Stimulated activated CD8-positive, alpha-beta memory T cell treated with anti-CD3 and anti-CD28 coated beads, Interleukin-7, amount 100 ng/mL, for 4 hours (primary cell): ENCODE data around the gene FAM107B.

Experiments
- DNase-seq, 2 donors: peaks; one replicate each; pipeline ENCODE4 v3.0.0-alpha.2; 2020; ENCODE audit warnings: low read depth in 2 of 2

Gene FAM107B

DNA sequence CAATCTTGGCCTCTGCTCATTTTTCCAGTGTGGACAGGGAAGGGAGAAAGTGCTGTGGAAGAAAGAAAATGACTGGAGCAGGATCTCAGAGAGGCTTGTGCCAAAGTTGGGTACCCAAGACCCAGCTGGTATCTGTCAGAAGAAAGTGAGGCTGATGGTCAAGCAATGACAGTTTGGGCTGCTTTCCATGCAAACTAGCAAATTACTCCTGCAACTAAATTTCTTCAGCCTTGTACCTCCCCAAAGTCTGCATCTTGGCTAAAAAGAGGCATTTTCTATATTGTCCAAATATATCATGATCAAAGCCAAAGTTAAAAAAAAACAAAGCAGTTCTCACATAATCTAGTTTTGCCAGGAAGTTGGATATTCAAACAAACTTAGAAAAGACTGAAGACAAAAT, 235.5 kb downstream of the FAM107B start:
- no peak for DNase-seq

DNA sequence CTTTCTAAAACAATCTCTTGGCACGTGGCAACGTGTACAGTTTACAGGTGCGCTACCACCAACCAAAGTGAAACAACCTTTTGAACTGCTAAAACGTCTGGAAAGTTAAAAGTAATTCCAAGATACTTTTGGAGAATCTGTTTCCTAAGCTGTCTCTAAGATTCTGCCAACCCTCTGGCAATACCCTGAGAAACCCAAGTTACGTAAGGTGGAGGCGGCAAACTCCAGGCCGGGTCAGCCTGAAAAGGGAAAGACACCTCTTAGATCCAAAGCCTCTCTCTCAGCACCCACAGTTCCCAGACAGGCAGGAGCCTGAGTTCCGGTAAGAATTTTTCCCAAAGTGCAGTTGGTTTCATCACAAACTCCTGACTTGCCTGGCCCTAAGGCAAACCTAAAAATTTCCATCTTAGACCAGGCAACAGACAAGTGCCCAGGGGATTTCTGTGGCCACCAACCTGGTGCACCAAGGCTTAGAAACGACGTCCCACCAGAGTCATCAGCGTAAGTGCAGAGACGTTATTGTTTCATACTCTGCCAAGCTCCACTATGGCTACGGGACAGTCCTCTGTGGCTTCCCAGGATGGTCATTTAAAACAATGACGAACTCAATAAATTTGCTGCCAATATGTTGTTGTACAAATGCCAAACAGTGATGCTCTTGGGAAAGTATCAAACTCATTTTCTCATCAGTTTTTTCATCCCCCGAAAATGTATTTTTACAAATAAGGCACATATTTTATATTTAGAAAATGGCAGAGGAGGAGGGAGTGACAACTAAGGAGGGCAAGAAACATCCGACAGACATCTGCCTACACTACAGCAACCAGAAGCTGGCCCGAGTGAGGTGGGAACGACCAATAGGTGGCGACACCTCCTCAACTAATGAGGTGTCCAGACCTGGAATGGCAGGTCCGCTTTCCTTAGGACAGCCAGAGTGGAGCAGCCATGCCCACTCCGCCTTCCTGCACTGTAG, 238.2 kb downstream of the FAM107B start:
- no peak for DNase-seq

DNA sequence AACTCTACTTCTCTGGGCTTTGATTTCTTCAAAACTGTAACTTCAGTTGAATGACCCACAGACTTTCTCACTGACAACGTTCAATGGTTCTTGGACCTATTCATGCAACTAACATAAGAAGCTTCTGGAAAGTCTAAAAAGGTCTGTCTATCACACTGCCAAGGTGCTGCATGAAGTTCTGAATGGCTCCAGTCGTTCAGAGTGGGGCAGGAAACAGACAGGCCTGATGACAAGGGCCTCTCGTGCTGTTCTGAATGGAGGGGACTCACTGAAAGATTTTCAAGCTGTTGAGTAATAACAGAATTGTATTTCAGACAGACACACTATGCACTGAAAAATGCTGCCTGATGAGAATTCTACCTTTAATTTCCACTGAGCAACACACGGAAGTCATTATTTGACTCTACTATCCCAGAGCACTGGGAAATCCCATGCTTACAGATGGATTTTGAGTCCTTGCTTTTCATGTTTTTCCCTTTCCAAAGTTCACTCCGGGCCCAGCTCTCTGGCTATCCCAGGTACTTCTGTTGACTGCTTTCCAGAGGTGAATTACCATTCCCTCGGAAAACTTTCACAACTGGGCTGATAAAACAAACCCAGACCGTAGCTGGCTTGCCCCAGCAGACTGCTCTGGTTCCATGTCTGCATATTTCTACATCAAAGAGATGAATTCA, 239.1 kb downstream of the FAM107B start:
- no peak for DNase-seq

DNA sequence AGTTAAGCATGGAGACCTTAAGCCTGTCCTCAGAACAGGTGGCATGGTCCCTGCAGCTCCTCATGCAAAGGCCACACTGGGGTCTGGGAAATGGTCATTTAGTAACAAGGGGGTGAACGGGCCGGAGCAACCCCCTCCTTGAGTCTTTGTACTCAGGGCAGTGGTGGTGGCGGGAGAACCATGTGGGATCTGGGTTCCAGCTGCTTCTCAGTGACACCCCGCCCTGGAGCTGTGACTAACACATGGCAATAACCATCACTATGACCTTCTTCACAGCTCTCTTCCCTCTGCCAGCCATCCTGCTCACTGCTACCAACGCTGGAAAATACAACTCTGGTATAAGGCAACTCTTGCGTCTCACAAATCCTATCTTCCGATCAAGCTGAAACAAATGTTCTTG, 240.5 kb downstream of the FAM107B start:
- no peak for DNase-seq

DNA sequence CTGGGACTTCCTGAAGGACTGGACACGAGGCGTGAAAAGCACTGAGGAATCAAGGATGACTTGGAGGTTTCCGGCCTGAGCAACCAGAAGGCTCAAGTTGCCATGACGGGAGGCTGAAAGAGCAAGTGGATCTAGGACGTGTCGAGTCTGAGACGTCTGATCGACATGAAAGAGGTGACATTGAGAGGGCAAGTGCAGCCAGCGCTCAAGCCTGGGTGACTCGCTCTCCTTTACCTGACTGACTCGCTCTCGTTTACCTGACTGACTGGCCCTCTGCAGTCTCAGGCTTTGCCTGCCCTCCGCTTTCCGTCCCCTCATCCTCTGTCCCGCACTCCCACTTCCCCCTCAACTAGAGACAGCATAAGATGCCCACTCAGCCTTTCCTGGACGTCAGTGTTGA, 241.4 kb downstream of the FAM107B start:
- no peak for DNase-seq

DNA sequence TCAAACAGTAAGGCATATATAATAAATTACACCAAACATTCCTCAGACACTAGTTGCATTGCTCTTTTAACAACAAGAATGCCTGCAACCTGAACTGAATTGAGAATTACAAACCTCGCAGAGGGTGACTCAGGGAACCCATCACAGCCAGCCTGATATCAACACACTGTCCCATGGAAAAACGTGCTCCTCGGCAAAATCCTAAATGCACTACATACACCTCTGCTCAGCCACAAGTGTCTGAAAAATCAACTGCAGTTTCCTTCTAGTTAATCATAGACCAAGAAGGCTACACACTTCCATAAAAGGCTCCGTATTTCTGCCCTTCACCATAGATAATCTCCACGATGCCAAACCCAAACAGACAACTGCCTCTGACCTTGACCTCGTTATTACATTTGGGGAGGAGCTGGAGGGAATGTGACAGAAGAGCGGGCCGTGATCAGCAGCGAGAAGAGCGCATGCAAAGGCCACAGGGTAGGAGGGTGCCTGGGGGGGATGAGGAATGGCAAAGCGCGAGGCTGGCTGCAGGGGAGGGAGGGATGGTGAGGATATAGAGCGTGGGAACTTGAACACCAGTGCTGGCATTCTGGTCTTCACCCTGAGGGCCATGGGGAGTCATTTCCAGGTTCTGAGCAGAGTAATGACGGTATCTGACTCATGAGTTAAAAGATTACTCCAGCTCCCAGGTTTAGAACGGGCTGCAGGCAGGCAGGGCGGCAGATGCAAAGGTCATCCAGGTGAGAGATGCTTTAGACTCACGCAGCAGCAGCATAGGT, 242.0 kb downstream of the FAM107B start:
- no peak for DNase-seq

DNA sequence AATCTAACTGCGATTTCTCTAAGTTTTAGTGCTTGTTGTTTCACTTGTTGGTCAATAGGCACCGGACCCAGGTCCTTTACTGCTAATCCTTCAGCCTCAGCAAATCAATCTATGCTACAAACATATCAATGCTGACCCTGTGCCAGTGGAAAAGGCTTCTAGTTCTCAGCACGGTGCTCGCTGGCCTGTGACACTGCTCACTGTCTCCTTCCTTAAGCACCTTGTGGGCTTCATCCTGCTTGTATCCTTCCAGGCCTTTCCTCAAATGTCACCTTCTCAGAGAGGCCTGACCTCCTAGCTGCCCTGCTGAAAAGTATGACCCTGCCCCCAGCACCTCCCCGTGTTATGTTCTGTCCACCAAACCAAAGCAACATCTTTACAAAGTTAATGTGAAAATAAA, 242.7 kb downstream of the FAM107B start:
- DNase-seq: no peak

DNA sequence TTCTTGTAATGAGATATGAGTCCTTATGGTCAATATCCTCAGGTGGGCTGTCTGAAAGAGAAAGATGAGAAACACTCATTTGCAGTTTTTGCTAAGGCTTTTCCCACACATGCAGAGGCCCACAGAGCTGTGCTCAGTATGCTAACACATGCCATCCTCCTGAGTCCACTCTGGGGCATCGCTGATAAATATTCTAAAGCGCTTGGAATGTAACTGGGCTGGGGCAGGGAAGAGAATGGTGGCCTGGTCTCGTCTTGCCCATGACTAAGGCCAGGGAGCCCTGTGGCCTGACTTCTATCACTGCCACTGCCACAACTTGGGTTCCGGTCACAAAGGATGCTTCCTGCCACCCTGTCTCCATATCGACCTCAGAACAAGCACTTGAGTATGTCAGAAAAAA, 244.2 kb downstream of the FAM107B start:
- no peak for DNase-seq

DNA sequence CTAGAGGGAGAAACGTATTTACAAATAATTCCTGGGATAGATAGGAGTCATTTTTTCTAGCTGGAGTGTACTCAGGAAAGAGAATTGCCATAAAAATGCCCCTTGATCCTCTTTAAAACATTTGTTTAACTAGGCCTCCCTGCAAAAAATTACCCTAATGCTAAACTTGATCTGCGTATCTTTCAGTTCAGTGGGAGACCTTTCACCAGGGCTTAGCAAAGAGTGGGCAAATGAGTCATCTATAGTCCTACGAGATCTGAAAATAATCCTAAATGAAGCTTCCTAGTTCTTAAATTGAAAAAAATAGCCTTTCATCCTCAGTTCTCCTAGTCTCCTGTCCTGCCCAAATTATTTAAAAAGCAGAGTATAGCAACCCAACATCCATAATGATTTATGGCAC, 245.3 kb downstream of the FAM107B start:
- DNase-seq: no peak

DNA sequence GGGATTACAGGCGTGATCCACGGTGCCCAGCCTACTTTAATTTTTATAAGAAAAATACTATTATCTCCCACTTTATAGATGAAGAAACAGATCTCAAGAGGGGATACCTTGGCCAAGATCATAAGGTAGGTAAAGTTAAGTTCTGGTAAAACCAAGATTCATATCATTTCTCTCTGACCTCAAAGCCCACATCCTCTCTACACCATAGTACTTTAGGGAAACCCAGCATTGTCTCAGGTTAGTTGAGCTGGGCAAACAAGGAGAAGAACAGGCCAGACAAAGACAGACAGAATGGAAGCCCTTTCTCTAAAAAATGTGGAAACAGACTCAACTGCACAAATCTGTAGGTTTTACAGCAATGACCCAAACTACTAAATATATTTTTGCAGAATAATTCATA, 246.2 kb downstream of the FAM107B start:
- no peak for DNase-seq

DNA sequence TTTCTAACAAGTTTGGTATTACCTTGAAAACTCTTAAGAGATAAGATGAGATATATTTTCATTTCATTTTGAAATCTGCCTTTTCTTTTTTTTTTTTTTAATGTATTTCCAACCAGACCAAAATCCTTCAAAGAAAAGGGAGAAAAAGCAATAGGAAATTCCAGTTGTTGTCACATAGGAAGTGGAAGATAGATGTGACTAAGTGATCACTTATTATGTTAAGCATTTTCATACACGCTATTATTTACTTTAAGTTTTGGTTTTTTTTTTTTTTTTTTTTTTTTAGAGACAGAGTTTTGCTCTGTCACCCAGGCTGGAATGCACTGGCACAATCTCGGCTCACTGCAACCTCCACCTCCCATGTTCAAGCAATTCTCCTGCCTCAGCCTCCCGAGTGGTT, 246.8 kb downstream of the FAM107B start:
- no peak for DNase-seq

DNA sequence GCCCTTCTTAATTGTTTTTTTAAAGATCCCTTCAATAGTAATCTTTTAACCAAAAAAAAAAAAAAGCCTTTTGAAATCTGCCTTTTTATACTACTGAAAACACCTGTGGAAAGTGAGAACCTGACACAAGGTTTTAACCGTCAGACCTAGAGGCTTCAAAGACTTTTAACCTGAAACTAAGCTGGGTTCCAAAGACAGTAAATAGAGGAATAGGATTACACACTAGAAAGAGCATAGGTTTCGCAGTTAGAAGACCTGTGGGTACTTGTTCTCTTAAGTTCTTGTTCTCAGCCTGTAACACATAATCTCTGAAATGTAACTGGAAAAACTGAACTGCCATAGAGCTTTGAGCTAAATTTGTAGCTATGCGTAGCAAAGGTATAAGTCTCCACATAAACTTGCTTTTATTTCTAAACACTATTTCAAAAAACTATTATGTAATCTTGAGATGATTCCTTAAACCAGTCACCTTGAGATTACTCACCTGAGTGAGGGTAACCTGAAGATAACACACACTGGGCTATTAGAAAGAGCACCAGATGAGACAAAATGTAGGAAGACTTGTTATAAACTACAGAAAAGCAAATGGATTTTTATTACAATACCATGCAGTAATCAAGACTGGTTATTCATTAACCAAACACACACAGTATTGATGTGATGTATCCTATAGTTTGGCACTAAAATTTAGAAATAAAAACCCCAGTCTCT, 247.4 kb downstream of the FAM107B start:
- no peak for DNase-seq

DNA sequence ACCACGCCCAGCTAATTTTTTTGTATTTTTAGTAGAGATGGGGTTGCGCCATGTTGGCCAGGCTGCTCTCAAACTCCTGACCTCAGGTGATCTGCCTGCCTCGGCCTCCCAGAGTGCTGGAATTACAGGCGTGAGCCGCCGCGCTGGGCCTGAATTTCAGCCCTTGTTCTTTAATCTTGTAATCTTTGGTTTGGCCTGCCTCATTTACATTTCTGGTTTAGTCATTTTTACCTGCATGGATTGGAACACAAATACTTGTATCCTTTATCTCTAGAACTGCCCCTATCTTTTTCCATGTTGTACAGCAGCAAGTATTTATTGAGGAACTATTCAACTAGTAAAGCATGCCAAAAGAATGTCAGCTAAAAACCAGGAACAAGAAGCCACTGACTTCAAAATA, 248.4 kb downstream of the FAM107B start:
- no peak for DNase-seq

DNA sequence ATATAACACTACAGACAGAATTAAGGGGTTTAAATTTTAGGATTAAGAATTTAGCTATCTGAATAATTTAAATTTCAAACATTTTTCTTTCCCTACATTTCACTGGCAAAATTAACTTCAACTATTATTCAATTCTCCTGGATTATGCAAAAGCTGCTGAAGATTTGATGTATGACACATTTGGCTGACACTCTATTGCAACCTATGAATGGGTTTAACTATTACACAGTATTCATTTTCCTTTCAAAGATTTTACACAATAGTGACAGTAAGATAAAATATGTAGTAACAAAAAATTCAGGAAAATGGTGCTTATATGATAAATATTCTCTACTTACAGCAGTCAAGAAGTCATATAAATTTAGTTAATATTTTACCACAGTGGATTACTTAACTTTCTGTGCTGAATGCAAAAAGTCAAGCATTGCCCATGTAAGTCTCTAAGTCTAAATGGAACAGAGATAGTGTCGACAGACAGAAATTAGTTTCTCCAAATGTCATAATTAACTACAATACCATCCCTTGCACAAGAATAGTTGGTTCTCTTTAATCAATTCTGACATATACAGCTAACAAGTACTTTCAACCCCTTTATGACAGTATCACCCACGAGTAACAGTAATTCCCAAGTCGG, 249.9 kb downstream of the FAM107B start:
- DNase-seq: no peak

DNA sequence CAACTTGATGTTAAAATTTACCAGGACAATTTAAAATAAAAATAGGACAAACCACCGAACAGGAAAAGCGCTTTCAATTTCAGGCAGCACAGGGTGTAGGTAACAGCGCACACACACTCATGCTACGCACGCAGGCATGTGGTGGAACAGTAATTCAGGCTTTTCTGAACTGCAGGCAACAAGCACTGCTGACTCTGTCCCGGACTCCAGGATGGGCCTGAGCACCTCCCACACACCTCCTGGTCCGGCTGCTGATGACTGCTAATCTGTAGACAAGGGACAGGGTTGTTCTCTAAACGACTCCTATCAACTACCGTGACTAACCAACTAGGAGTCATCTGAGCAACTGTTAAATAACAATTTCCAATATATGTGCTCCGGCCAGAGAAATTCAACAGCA, 251.4 kb downstream of the FAM107B start:
- no peak for DNase-seq

DNA sequence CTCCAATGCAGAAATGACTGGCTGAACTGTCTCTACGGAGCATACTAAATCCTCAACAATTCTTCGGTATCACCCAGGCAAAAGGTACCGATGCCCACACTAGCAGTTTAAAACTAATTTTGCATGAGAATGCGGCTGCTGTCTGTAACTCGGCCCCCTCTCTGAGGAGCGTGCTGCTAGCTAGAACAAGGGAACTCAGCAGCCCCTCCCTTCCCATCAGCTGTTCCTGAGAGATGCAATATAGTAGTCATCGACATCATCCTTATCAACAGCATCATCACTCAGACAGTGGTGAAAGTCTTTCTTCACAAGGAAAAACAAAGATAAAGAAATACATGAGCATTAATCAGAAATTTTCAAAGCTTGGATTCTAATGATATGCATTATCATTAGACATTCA, 254.9 kb downstream of the FAM107B start:
- DNase-seq: no peak

DNA sequence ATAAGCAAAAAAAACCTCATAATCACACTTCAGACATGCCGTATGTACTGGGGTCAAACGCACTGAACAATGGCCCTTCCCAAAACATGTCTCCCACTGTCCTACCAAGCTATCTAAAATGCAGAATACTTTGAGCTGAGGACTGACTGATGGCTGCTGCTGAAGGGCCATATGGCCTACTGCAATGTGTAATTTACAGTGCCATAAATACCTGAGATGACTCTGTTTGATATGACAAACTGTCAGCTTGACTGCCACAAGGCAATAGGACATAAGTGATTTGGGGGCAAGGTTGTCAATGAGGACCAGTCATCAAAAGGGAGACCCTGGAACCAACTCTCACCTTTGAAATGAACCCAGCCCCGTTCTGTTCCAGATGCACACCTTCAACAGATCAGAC, 256.5 kb downstream of the FAM107B start:
- no peak for DNase-seq

DNA sequence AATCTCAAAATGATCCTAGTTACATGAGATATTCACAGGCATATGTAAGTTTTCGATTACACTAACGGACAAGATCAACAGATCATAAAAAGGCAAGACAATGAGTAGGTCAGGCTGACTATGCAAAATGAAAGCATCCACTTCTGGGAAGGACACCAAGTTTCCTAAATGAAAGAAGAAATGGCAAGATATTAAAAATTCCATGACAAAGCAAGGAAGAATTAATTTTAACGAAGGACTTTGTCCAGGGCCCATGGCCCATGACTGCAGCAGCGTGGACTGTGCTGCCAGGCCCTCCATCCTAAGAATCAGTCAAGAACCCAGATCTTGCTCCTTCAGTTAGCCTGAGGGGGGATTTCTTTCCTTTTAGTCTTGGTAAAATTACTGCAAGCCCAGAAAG, 261.6 kb downstream of the FAM107B start:
- DNase-seq: no peak

DNA sequence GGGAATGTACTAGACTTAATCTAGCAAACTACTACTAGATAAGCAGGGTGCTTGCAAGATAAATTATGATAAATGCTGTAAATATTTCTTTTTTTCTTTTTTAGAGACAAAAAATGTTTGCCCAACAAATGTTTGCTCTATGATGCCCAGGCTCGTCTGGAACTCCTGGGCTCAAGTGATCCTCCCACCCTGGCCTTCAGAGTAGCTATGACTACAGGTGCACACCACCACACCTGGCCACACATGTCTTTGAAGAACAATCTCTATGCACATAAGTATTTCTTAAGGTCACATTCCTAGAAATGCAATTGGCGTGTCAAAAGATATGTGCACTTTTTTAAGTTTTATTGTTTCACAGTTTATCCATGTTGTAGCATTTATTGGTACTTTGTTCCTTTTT, 264.4 kb downstream of the FAM107B start:
- no peak for DNase-seq

DNA sequence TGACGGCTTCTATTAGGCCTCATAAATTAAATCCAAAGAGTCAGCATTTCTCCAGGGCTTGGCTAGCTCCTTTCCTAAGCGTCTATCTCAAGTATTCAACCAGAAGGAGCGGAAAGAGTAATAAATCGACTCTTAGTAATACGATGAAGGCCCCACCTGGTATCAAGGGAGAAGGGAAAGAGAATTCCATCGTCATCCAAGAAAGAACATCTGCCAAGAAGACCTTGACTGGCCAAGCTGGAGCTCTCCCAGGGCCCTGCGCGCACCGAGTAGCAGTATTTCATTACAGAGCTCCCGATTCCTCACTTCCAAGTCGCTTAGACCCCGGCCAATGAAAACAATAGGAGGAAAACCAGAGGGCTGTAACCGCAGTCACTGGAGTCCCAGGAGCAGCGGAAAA, 266.0 kb downstream of the FAM107B start:
- no peak for DNase-seq

DNA sequence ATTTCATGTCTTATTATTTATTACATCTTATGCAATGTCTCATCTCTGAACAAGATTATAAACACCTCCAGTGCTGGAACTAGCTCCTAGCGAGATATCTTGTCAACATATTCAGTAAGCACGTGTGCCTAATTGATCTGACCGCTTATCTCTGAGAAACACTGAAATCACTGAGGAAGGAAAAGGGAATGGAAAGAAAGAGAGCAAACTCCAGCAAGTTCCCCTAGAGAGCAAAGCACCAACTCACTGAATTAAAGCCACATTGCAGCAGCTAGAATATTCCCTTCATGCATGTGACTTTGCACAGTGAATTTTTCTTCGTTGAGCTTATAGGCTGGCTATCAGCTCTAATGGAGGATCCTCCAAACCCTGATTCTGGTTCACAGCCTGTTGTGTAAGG, 266.9 kb downstream of the FAM107B start:
- DNase-seq: no peak
